Retinal pigment epithelial cell (primary cell): ENCODE results near the gene PCNT.

Experiments
- DNase-seq: peaks from one replicate; pipeline ENCODE4 v3.0.0-alpha.2; 2010; ENCODE audit warnings: low read depth
- H3K4me3 ChIP-seq: 2 replicates; pipeline ENCODE4 v1.5.1; 2011; ENCODE audit warnings: mild to moderate bottlenecking, low read length, control low read depth, moderate library complexity
- TF ChIP-seq, protein P1 (sequence below): conservative IDR thresholded peaks from 2 replicates; pipeline ENCODE4 v1.5.1; 2011; ENCODE audit warnings: low read depth, low read length, control low read depth, inconsistent platforms

PCNT gene

DNA sequence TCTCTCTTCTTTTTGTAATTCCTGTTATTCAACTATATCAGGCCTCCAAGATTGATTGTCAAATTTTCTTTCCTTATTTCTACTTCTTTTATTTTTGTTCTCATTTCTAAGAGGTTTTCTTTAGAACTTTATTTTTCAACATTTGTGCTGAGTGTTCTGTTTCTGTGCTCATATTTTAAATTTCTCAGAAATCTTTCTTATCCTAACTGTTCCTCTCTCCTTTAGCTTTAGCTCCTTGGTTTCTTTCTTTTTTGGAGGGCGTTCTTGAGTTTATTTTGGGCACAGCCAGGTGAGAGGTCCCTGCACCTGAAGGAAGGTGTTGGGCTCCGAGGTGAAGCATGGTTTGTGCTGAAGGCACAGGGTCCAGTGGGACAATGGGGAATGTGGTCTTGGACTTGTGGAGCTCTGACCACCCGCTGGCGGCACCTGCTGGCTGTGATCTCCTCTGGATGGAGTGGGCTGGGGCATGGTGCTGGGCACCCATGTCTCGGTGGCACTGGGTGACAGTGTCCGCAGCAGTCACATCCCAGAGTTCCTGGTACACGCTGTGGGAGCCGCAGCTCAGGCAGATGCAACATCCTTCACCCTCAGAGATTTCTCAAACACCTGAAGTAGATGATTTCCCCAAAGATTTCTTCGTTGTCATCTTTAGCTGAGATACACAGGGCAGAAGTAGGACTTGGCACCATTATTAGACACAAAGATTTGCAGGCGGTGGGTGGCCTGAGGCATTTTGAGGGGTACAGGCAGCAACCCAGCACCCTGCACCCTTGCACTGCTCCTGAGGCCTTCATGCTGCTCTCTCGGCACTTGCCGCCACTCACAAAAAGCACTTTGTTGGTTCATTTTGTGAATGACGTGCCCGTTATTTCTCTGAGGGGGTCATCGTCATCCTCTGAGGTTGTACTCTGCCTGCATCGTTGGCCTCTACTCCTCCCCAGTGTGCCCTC is 96.6 kb downstream of the PCNT start:
- no peak for DNase-seq
- no peak overlapping the region for H3K4me3 ChIP-seq
- TF ChIP-seq, protein P1, sequence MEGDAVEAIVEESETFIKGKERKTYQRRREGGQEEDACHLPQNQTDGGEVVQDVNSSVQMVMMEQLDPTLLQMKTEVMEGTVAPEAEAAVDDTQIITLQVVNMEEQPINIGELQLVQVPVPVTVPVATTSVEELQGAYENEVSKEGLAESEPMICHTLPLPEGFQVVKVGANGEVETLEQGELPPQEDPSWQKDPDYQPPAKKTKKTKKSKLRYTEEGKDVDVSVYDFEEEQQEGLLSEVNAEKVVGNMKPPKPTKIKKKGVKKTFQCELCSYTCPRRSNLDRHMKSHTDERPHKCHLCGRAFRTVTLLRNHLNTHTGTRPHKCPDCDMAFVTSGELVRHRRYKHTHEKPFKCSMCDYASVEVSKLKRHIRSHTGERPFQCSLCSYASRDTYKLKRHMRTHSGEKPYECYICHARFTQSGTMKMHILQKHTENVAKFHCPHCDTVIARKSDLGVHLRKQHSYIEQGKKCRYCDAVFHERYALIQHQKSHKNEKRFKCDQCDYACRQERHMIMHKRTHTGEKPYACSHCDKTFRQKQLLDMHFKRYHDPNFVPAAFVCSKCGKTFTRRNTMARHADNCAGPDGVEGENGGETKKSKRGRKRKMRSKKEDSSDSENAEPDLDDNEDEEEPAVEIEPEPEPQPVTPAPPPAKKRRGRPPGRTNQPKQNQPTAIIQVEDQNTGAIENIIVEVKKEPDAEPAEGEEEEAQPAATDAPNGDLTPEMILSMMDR, result no peak

DNA sequence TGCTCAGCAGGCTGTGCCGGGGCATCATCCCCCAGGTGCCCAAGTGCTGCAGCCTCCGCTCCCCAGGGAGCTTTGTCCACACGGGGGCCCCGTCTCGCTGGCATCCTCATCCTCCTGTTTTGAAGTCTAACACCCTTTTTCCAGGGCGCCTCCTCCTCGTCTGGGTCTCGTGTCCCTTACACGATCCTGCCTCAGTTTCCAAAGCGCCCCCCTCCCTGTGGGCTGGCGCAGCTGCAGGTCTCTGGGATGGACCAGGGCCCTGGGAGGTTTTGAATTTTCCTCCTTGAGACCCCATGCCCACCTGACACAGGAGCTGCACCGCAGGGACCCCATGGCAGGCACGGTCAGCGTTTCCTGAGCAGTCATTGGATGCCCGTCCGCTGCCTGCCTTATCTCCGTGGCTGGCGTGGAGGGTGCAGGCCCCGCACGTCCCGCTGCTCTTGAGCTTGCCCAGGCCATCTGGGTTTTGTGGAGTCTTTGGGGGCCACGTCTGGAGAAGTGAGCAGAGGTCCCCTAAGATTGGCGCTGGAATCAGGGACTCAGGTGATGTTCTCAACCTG is 97.3 kb downstream of the PCNT start:
- TF ChIP-seq, protein P1, result no peak
- DNase-seq, result no peak
- no peak overlapping the region for H3K4me3 ChIP-seq

DNA sequence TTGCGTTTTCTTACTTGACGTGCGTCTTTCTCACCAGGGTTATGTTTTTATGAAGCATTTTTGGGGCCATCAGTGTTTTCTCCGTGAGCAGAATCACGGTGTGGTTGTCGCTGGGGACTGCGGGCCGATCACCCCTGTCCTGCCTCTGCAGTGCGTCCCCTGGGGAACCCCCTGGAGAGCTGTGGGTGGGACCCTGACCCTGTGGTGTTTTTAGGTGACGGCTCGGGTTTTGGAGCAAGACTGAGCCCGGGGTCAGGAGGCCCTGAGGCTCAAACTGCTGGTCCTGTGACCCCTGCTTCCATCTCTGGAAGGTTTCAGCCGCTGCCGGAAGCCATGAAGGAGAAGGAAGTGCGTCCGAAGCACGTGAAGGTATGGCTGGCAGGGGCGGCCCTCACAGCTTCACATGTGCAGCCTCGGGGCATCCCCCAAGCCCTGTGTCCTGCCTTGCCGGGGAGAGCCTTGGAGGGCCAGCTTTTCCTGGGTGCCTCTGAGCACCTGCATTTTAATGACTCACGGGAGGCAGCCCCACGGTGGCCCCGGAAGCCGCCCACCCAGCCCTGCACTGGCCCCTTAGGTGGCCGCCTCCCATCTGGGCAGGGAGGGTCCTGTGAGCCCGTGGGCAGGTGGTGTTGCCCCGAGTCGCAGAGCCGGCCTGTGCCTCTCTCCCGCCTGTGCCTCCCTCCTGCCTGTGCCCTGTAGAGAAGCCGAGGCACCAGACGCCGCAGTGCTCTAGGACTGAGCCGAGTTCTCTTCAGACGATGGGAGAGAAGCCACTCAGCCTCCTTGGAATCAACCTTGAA is 98.0 kb downstream of the PCNT start:
- no peak overlapping the region for H3K4me3 ChIP-seq
- TF ChIP-seq, protein P1, result no peak
- no peak for DNase-seq

DNA sequence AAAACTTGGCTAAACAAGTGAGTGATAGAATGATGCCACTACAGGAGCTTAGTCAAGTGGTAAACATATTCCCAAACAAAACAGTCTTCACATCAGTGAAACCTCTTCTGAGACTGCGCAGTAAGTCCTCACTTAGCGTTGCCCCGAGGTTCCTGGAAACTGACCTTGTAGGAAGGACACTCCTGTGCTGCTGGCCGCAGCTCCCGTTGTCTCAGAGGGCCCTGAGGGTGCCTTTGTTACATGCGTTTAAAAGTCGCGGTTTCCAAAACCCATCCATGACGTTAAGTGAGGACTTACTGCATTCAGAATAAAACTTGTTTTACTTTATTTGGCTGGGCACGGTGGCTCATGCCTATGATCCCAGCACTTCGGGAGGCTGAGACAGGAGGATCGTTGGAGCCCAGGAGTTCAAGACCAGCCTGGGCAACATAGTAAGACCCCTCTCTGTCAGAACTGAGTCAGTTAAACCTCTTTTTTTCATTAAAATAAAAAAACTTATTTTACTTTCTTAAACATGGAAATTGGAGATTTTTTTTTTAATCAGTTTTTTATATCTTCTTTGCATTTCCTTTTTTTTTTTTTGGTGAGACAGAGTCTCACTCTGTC is 98.8 kb downstream of the PCNT start:
- TF ChIP-seq, protein P1, result no peak
- no peak for DNase-seq
- H3K4me3 ChIP-seq, result no peak overlapping the region

DNA sequence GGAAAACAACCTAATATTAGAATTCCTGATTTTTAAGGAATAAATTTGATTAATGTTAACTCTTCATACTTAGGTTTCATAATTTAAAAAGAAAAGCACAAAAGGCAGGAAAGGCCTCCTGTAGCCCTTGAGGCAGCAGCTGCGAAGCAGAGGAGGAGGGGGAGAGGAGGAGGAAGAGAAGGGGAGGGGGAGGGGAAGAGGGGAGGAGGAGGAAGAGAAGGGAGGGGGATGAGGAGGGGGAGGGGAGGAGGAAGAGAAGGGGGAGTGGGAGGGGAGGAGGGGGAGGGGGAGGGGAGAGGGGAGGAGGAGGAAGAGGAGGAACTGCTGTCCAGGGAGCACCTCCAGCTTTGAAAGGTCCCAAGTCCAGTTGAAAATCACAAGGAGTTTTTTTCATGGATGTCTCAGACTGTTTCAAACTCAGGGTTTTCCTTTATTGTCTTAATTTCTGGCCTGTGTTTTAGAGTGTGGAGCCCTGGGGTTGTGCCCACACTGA is 99.6 kb downstream of the PCNT start:
- no peak for DNase-seq
- H3K4me3 ChIP-seq, result no peak overlapping the region
- TF ChIP-seq, protein P1, result no peak

DNA sequence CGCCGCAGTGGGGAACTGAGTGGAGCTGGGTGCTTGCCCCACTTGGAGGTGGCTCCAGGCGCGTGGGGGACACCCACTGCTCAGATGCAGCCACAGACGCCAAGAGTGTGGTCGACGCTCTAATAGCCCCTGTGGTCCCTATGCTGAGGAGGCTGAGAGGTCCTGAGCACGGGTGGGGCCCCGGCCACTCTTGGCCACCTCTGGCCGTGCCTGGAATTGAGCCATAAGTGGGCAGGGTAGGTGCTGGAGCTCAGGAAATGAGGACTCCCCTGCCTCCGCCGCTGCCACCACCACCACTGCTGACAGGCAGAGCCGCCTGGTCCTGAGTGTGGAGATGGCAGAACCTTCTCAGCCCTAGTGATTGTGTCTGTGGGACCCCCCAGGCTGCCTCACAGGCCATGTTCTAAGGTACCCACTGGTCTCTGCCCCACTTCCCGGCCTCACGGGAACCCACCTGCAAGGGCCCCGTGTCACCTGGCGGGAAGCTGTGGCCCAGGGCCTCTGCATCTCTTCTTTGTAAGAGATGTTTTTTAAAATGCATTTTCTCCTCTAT is 100.2 kb downstream of the PCNT start:
- TF ChIP-seq, protein P1, result no peak
- H3K4me3 ChIP-seq, result no peak overlapping the region
- no peak for DNase-seq
